Transverse colon (tissue), 4 donors: Measurements from ENCODE around the gene HOXA10. TPM values are rescaled to one million over a fixed set of nuclear protein-coding genes. Genes with fewer than 3 reads are reported as not detected.

Experiments
- DNase-seq: peaks from one replicate; pipeline ENCODE4 v3.0.0-alpha.2; 2019
- H3K27ac ChIP-seq, 4 donors: fragments of 200-600 bp; sonication (generic); 2 replicates each; pipeline ENCODE4 v1.5.1; 2016 to 2018; ENCODE audit warnings: inconsistent platforms in 4 of 4
- H3K27me3 ChIP-seq: fragments of 200-600 bp; sonication (generic); 2 replicates; pipeline ENCODE4 v1.5.1; 2017; ENCODE audit warnings: inconsistent platforms
- H3K36me3 ChIP-seq, 4 donors: fragments of 200-600 bp; sonication (generic); 2 replicates each; pipeline ENCODE4 v1.5.1; 2017 to 2019; ENCODE audit warnings: inconsistent platforms in 4 of 4
- H3K4me1 ChIP-seq, 4 donors: fragments of 200-600 bp; sonication (generic); 2 replicates each; pipeline ENCODE4 v1.5.1; 2017 to 2020; ENCODE audit warnings: inconsistent platforms in 4 of 4
- H3K4me3 ChIP-seq, 4 donors: fragments of 200-600 bp; sonication (generic); 1 replicate in 1 of 4; 2 replicates in 3 of 4; pipeline versions ENCODE4 v1.5.1 to v1.6.1; 2017 to 2019; ENCODE audit warnings: inconsistent platforms in 4 of 4
- H3K9me3 ChIP-seq, 2 donors: fragments of 200-600 bp; sonication (generic); 2 replicates each; pipeline ENCODE4 v1.5.1; 2017 to 2019; ENCODE audit warnings: inconsistent platforms in 2 of 2
- EP300 ChIP-seq: sonication (generic); formaldehyde crosslinking; IDR thresholded peaks from one replicate; pipeline ENCODE4 v1.6.1; 2017; ENCODE audit warnings: antibody characterized with exemption, low read depth
- POLR2A ChIP-seq: fragments of 450-650 bp; IDR thresholded peaks from one replicate; pipeline ENCODE4 v1.6.1; 2016; ENCODE audit warnings: antibody characterized with exemption, mild to moderate bottlenecking, moderate library complexity
- POLR2AphosphoS5 ChIP-seq, 3 donors: sonication (generic); formaldehyde crosslinking; IDR thresholded peaks; one replicate each; pipeline ENCODE4 v1.6.1; 2016; ENCODE audit warnings: antibody characterized with exemption in 3 of 3
- WGBS, 2 donors: methylation state at CpG; one replicate each; pipeline ENCODE4 v1.1.5; 2018; ENCODE audit warnings: low coverage in 1 of 2; 5-methylcytosine and 5-hydroxymethylcytosine counted together
- in situ Hi-C, 4 donors: fragments of 200-750 bp; cut with MboI; loops; one replicate each; pipeline versions ENCODE4 v1.15.0 to v1.15.1; 2017; ENCODE audit warnings: low sequenced_read_pairs in 3 of 4, low pct_ligation_motif_present in 1 of 4, low pct_unique_long_range_greater_than_20kb in 1 of 4
- intact Hi-C: fragments of 100-400 bp; cut with DNase I; formaldehyde crosslinking; loops from one replicate; pipeline ENCODE4 v1.15.1; 2023; ENCODE audit warnings: low total_unique reads
- total RNA-seq, 4 donors: library from RNA; depleted of rRNA; stranded (reverse); fragments of >200 nt; gene quantifications; one replicate each; pipeline ENCODE4 v1.1.0, GENCODE V29; 2016
- TF ChIP-seq, protein P1 (sequence below), 5 experiments: fragments of 200-600 bp in 3 of 5; fragments of 450-650 bp in 2 of 5; sonication (generic) in 3 of 5; IDR thresholded peaks; 1 replicate in 2 of 5; 2 replicates in 3 of 5; pipeline ENCODE4 v1.5.1; 2016 to 2017; ENCODE audit warnings: antibody characterized with exemption in 5 of 5, inconsistent platforms in 3 of 5, mild to moderate bottlenecking in 2 of 5, moderate library complexity in 1 of 5

Gene HOXA10
- total RNA-seq, 4 donors from 2014 or later, result 19.8 to 68.9 (median 36.4) TPM

- no peak for DNase-seq
- H3K4me1 ChIP-seq, result peaks cover 0 to 40% (median 24%) of the 10 kb centered on the region in 4 donors
- TF ChIP-seq POLR2A (no peak), POLR2AphosphoS5 (IDR thresholded peaks at IDR 0.05) (no peak), EP300 (no peak)
- TF ChIP-seq, protein P1, sequence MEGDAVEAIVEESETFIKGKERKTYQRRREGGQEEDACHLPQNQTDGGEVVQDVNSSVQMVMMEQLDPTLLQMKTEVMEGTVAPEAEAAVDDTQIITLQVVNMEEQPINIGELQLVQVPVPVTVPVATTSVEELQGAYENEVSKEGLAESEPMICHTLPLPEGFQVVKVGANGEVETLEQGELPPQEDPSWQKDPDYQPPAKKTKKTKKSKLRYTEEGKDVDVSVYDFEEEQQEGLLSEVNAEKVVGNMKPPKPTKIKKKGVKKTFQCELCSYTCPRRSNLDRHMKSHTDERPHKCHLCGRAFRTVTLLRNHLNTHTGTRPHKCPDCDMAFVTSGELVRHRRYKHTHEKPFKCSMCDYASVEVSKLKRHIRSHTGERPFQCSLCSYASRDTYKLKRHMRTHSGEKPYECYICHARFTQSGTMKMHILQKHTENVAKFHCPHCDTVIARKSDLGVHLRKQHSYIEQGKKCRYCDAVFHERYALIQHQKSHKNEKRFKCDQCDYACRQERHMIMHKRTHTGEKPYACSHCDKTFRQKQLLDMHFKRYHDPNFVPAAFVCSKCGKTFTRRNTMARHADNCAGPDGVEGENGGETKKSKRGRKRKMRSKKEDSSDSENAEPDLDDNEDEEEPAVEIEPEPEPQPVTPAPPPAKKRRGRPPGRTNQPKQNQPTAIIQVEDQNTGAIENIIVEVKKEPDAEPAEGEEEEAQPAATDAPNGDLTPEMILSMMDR (IDR thresholded peaks at IDR 0.05), result no peak
- H3K9me3 ChIP-seq, result no peaks in the 10 kb centered on the region
- 7 to 15% methylated on average over 11 of the region's 11 CpGs for WGBS, 2 donors
- H3K4me3 ChIP-seq, result peak overlapping the region; percentile 58 to 69 (median 64)
- peak overlapping the region; percentile 95 to 99 (median 98) for H3K27ac ChIP-seq
- intact Hi-C loops, result no loop called here
- H3K36me3 ChIP-seq, result no peaks in the 10 kb centered on the region
- H3K27me3 ChIP-seq, result peaks cover 65% of the 10 kb centered on the region
- in situ Hi-C loops, result loop anchor here in 3 of 4 donors (25.0 kb wide), 3 partner anchors 808 to 1308 kb away; no protein-coding TSS in a partner anchor
Measured at GRCh38 chr7:27170426-27171324, 3.4 kb downstream of the HOXA10 start.

GRCh38 chr7:27169658-27170425 lies 4.3 kb downstream of the HOXA10 start:
- no peaks in the 10 kb centered on the region for H3K36me3 ChIP-seq
- peaks cover 62% of the 10 kb centered on the region for H3K27me3 ChIP-seq
- H3K4me1 ChIP-seq, result peaks cover 0 to 37% (median 16%) of the 10 kb centered on the region in 4 donors
- 0 to 14% methylated on average over 1 to 44 of the region's 46 CpGs for WGBS, 2 donors
- H3K4me3 ChIP-seq, result peak overlapping the region; percentile 58 to 69 (median 64)
- intact Hi-C loops (loop anchor here (10.0 kb wide), 1 partner anchor 1315 kb away; no protein-coding TSS in a partner anchor), in situ Hi-C loops (loop anchor here in 3 of 4 donors (25.0 kb wide), 3 partner anchors 808 to 1308 kb away; no protein-coding TSS in a partner anchor)
- TF ChIP-seq POLR2A, result peak; percentile 34
- TF ChIP-seq POLR2AphosphoS5 (IDR thresholded peaks at IDR 0.05), result peak in 2 of 3 donors; percentile 28 to 48
- TF ChIP-seq EP300, result no peak
- peak; percentile 28 for DNase-seq
- H3K9me3 ChIP-seq, result no peaks in the 10 kb centered on the region
- H3K27ac ChIP-seq, result peak overlapping the region; percentile 95 to 99 (median 98)

DNA sequence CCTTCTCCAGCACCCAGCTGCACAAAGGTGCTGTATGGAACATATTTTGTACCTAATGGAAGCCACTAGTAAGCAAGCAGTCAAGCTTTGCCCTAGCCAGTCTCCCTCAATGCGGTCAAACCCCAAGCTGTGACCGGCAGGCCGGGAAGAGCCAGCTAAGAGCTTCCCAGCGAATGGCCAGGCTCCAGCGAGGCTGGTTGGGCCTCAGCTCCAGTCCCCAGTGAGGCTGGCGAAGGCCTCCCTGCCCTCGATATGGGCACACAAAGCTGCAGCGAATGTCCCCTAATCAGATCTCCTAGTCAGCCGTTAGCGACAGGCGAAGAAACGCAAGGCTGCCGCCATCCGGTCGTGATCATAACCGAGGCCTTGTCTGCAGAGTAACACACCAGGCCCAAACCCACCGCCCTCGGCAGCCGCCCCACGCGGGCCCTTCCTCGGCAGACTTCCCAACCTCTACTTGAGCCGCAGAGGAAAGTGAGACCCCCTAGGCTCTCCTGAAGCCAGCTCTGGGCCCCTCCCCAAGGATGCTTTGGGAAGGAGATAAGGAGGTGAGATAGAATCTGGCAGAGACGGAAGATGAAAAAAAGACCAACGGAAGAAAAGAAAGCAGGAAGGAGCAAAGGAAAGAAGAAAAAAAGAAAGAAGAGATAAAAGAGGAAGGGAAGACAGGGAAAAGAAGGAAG lies 5.7 kb downstream of the HOXA10 start:
- Histone ChIP-seq H3K4me1 (peaks cover 0 to 30% (median 12%) of the 10 kb centered on the region in 4 donors), H3K27me3 (peaks cover 49% of the 10 kb centered on the region), H3K27ac (peak overlapping the region; percentile 95 to 99 (median 98)), H3K4me3 (peak overlapping the region; percentile 11 to 67 (median 60)), H3K36me3 (no peaks in the 10 kb centered on the region), H3K9me3 (no peaks in the 10 kb centered on the region)
- no peak for DNase-seq
- in situ Hi-C loops (loop anchor here in 3 of 4 donors (25.0 kb wide), 3 partner anchors 806 to 1306 kb away; no protein-coding TSS in a partner anchor), intact Hi-C loops (loop anchor here (10.0 kb wide), 1 partner anchor 1314 kb away; no protein-coding TSS in a partner anchor)
- no peak for TF ChIP-seq POLR2A
- peak; percentile 9 to 67 (median 40) for TF ChIP-seq POLR2AphosphoS5 (IDR thresholded peaks at IDR 0.05)
- TF ChIP-seq, protein P1 (IDR thresholded peaks at IDR 0.05), result no peak
- no peak for TF ChIP-seq EP300
- WGBS, 2 donors, result 11 to 17% methylated on average over 2 to 25 of the region's 25 CpGs

- Histone ChIP-seq H3K9me3 (no peaks in the 10 kb centered on the region), H3K27me3 (peaks cover 44% of the 10 kb centered on the region), H3K4me1 (peaks cover 0 to 29% (median 13%) of the 10 kb centered on the region in 4 donors), H3K4me3 (peak overlapping the region; percentile 3 to 67 (median 60)), H3K27ac (peak overlapping the region; percentile 95 to 99 (median 98)), H3K36me3 (no peaks in the 10 kb centered on the region)
- WGBS, 2 donors, result 3 to 14% methylated on average over 4 of the region's 4 CpGs
- DNase-seq, result no peak
- no peak for TF ChIP-seq POLR2A
- TF ChIP-seq, protein P1 (IDR thresholded peaks at IDR 0.05), result no peak
- no peak for TF ChIP-seq EP300
- TF ChIP-seq POLR2AphosphoS5 (IDR thresholded peaks at IDR 0.05), result no peak
- intact Hi-C loops (loop anchor here (10.0 kb wide), 1 partner anchor 1313 kb away; no protein-coding TSS in a partner anchor), in situ Hi-C loops (loop anchor here in 3 of 4 donors (25.0 kb wide), 3 partner anchors 806 to 1306 kb away; no protein-coding TSS in a partner anchor)
Measured at GRCh38 chr7:27167916-27168264, 6.2 kb downstream of the HOXA10 start.
